ENCODE results near the gene CCDC74B.
"Not testable (repeated sequence)": the region's sequence is repeated elsewhere in the genome, so short reads cannot be mapped to it uniquely, and the experiment has no call there.

CCDC74B gene

DNA sequence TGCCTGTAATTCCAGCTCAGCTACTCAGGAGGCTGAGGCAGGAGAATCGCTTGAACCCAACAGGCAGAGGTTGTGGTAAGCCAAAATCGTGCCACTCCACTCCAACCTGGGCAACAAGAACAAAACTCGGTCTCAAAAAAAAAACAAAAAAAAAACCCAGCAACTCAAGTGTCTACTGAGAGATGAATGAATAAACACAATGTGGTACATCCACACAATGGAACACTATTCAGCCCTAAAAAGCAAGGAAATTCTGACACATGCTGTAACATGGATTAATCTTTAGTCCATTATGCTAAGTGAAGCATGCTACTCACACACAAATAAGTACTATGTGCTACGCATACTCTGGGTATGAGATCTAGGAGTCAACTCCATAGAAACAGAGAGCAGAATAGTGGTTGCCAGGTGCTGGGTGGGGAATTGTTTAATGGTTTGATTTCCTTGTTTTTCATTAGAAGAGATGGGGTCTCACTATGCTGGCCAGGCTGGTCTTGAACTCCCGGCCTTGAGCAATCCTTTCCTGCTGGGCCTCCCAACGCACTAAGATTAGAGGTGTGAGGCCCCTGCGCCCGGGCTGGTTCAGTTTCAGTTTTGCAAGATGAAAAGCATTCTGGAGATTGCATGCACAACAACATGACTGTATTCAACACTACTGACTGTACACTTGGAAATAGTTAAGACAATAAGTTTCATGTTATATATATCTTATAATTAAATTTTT is 20.5 kb upstream of the CCDC74B start:
- DNase-seq (ENCODE audit: extremely low read depth, low read depth) = no peak
- TF ChIP-seq, protein P1, sequence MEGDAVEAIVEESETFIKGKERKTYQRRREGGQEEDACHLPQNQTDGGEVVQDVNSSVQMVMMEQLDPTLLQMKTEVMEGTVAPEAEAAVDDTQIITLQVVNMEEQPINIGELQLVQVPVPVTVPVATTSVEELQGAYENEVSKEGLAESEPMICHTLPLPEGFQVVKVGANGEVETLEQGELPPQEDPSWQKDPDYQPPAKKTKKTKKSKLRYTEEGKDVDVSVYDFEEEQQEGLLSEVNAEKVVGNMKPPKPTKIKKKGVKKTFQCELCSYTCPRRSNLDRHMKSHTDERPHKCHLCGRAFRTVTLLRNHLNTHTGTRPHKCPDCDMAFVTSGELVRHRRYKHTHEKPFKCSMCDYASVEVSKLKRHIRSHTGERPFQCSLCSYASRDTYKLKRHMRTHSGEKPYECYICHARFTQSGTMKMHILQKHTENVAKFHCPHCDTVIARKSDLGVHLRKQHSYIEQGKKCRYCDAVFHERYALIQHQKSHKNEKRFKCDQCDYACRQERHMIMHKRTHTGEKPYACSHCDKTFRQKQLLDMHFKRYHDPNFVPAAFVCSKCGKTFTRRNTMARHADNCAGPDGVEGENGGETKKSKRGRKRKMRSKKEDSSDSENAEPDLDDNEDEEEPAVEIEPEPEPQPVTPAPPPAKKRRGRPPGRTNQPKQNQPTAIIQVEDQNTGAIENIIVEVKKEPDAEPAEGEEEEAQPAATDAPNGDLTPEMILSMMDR (IDR thresholded peaks at IDR 0.05; ENCODE audit: low read depth, low read length) = no peak

DNA sequence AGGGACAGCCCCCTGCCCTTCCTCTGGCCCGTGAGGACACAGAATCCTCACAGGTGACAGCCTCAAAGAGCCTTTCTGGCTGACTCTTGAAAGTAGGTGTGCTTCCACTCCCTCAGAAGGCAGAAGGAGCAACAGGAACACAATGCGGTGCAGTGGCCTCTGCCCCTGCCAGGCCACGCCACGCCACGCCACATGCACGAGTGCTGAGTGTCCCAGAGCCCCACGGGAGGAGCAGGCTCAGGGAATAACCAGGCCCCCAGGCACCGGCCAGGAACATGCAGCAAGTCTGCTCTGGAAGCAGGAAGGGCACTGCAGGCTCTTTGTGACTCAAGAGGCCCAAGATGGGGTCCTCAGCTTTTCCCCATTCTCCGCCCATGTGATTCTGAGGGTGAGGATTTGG is 18.1 kb upstream of the CCDC74B start:
- TF ChIP-seq, protein P1 (IDR thresholded peaks at IDR 0.05; ENCODE audit: low read depth, low read length) = no peak
- no peak for DNase-seq (ENCODE audit: extremely low read depth, low read depth)

GRCh38 chr2:130162486-130162885 is 17.6 kb upstream of the CCDC74B start:
- not testable (repeated sequence) for DNase-seq (ENCODE audit: extremely low read depth, low read depth)

- not testable (repeated sequence) for DNase-seq (ENCODE audit: extremely low read depth, low read depth)
Measured at GRCh38 chr2:130160838-130161705, 16.2 kb upstream of the CCDC74B start.

DNA sequence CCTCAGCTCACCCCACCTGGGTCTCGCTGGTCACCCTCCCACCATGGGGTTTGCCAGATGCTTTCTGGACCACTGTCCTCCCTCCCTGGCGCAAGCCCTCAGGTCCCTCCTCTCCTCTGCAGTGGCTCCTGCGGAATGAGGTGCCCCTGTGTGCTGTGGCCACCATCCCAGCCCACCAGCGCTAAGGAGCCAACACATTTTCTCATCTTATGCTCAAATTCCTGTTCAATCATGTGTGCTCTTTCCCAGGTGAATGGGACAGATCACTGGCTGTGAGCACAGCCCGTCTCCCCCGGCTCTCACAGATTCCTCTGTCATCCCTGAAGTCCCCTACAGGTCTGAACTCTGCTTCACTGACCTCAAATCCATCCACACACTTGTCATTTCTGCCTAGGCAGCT is 15.2 kb upstream of the CCDC74B start:
- no peak for DNase-seq (ENCODE audit: extremely low read depth, low read depth)
- TF ChIP-seq, protein P1 (IDR thresholded peaks at IDR 0.05; ENCODE audit: low read depth, low read length) = no peak

- DNase-seq (ENCODE audit: extremely low read depth, low read depth) = not testable (repeated sequence)
Measured at GRCh38 chr2:130159376-130159775, 14.5 kb upstream of the CCDC74B start.

GRCh38 chr2:130158631-130159030 is 13.7 kb upstream of the CCDC74B start:
- TF ChIP-seq, protein P1 (IDR thresholded peaks at IDR 0.05; ENCODE audit: low read depth, low read length) = no peak
- DNase-seq (ENCODE audit: extremely low read depth, low read depth) = no peak

DNA sequence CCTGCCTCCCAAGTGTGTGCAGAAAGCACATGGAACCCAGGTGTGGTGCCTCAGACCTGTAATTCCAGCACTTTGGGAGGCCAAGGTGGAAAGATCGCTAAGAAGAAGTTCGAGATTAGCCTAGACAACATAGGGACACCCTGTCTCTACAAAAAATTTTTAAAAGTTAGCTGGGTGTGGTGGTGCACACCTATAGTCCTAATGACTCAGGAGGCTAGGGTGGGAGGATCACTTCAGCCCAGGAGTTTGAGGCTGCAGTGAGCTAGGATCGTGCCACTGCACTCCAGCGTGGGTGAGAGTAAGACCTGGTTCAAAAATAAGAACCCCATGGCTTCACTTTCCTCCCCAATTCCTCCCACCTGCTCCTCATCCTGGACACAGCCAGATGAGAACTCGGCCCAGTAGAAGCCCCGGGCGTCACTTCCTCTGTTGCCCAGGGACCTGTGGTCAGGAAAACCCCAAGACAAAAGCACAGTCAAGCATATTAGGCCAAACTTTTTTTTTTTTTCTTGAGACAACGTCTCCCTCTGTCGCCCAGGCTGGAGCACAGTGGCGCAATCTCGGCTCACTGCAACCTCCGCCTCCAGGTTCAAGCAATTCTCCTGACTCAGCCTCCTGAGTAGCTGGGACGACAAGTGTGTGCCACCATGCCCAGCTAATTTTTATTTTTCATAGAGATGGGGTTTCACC is 13.1 kb upstream of the CCDC74B start:
- not testable (repeated sequence) for DNase-seq (ENCODE audit: extremely low read depth, low read depth)

DNA sequence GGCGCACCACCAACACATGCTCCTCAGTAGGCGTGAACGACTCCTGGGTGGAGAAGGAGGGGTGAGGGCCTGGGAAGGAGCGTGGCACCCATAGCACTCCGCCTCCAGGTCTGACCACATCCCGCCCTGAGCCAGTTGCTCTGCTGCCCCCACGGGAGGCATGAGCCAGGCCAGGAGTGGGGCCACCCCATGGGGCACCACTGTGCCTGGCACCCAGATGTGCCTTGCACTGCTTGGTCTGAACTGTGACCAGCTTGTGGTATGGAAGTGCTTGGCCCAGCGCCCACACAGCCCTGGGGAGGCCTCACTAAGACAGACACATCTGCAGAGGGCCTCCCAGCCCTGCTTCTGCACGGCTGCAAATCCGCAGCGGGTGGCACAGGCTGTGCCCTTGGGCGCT is 12.4 kb upstream of the CCDC74B start:
- not testable (repeated sequence) for DNase-seq (ENCODE audit: extremely low read depth, low read depth)

- TF ChIP-seq, protein P1 (IDR thresholded peaks at IDR 0.05; ENCODE audit: low read depth, low read length) = no peak
- DNase-seq (ENCODE audit: extremely low read depth, low read depth) = no peak
Measured at GRCh38 chr2:130156624-130157004, 11.7 kb upstream of the CCDC74B start.

Data from AG09319 (cell line).